A204.1 (cell line): Measurements from ENCODE around the gene IRX5.

Experiments used
- FAIRE-seq: peaks from 2 replicates; lab custom pipeline; 2012; peaks lifted over from hg19 to GRCh38; lab: Jason Lieb, UNC

The IRX5 gene

GRCh38 chr16:54930005-54930868 is at the start of gene IRX5:
TSS of gene IRX5 (plus strand) at chr16:54930865. CDS start at chr16:54931199, 334 bp downstream.
- FAIRE-seq = peak; percentile 94

DNA sequence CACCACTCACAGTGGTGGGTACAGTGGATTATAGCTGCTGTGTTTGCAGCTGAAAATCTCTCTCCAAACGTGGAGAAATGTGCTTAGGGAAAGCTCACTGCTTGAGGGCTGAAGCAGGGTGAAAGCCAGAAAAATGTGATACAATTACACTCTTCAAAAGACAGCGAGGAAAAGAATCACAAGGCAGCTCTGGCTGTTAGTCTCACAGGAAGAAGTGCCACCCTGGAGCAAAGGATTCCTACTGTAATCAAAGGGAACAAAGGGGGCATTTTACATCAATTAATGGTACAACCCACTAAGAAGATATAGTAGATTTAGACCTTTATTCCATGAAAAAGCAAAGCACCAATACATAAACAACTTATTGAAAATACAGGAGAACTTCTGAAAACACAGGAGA is 48.1 kb upstream of the IRX5 start:
- no peak for FAIRE-seq

DNA sequence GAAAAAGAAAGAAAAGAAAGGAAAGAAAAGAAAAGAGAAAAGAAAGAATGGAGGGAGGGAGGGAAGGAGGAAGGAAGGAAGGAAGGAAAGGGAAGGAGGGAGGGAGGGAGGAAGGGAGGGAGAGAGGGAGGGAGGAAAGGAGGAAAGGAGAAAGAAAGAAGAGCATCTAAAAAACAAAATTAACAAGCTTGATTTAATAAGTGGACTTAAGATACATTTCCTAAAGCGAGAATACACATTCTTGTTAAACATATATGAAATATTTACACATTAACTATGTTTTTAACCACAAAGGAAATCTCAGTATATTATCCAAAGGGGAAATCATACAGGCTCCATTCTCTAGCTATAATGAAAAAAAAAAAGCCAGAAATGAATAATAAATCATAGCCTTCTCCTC is 47.3 kb upstream of the IRX5 start:
- no peak for FAIRE-seq

- FAIRE-seq = no peak
Observed at GRCh38 chr16:54886078-54886477, 44.6 kb upstream of the IRX5 start.

- no peak for FAIRE-seq
Observed at GRCh38 chr16:54890381-54890780, 40.3 kb upstream of the IRX5 start.

DNA sequence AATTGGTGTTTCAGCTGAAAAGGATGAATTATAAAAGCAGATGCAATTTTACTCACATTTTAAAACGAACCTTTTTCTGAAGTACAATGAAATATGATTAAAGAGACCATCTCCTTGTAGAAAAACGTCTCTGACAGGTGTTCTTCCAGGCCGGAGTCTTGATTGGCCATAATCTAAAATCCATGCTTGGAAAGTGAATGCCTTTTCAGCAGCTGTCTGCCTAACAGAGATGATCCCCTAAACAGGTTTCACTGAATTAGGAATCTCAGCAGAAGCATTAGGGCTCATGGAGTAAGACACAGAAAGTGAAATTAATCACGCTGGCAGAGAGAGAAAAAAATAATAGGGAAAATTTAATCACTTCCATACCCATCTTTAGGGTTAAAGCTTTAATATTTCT is 39.3 kb upstream of the IRX5 start:
- FAIRE-seq = no peak

DNA sequence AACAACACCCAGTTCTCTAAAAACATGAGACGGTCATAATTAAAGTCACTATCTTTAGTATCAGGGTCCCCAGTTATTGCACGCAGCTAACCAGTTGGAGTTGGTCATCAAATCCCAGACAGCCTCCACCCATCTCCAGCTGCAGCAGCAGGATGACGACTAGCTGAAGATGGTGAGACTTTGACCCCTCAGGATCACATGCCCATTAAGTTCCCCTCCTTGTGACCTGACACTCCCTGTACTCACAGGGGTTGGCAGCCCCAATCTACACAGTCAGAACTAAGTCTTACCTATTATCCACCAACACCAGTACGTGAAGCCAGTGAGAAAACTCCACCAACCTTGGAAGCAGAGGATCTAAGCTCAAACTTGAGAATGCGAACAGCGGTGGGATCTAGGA is 37.7 kb upstream of the IRX5 start:
- no peak for FAIRE-seq

DNA sequence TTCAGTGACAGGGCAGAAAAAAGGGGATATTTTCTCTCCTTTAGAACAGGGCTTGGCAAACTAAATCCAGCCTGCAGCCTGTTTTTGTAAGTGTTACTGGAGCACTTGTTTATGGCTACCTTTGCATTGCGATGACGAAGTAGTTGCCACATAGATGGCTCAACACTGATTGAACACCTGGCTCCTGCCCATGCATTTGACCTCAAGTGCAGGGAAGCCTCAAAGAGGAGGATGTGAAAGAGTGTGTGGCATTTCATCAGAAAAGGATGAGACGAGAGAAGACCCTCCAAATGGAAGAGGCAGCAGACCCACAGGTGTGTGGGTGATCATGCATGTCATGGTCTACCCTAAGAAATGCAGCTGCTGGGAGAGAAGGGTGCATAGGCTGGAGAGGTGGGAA is 32.7 kb upstream of the IRX5 start:
- no peak for FAIRE-seq

DNA sequence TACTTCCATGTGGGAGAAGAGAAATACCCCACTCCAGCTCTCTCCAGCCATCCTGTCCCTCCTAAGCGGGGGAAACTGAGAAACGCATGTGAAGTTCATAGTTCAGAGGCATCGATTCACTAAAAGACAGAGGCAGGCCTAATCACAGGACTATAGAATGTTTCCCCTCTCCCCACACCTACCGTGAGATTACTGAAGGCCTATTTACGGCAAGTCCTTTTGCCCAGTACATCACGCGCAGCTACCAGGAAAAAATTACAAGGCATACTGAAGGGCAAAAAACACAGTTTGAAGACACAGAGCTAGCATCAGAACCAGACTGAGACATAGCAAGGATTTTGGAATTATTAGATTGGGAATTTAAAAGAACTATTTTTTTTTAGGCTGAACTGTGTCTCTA is 29.1 kb upstream of the IRX5 start:
- FAIRE-seq = no peak

DNA sequence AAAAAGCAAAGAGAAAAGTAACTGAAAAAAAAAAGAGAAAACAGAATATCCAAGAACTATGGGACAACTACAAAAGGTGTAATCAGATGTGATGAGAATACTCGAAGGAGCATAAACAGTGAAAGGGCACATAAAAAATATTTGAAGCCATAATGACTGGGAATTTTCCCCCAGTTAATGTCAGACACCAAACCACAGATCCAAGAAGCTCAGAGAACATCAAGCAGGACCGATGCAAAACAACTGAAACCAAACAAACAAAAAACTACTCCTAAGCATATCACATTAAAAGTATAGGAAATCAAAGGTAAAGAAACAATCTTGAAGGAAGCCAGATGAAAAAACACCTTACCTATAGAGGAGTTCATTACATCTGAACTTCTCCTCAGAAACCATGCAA is 27.6 kb upstream of the IRX5 start:
- FAIRE-seq = no peak

DNA sequence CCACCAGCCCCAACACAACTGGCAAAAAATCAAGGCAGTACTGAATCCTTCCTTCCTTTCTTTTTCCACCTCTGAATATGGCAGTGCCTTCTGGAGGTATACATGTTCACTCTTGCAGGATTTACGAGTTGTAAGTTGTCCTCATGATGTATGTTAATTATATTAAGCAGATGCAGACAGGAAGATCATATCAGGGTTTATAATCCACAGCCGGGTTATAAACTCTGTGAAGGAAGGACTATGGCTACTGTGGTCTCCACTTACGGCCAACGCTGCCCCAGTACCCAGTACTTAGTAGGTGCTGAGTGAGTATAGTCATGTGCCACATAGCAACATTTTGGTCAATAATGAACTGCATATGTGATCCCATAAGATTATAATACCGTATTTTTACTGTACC is 19.6 kb upstream of the IRX5 start:
- FAIRE-seq = no peak

DNA sequence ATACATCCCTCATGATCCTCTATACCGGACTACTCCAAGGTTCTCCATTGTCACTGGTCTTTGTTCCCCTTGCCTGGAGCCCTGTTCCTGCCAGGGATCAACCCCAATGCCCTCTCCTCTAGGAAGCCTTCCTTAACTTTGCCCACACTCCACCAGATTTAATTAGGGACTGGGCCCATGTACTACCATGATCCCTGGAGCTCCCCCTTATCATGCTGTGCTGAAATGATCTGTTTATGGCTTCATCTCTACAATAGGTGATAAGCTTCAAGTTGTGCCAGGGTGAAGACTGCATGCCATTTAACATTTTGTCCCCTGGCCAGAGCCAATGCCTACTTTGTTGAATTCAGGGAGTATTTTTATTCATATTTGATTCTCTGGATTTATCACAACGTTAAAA is 17.9 kb upstream of the IRX5 start:
- no peak for FAIRE-seq

- no peak for FAIRE-seq
Observed at GRCh38 chr16:54921206-54921824, 9.3 kb upstream of the IRX5 start.

GRCh38 chr16:54923055-54923473 is 7.6 kb upstream of the IRX5 start:
- FAIRE-seq = no peak

GRCh38 chr16:54923988-54924387 is 6.7 kb upstream of the IRX5 start:
- no peak for FAIRE-seq

- peak; percentile 3 for FAIRE-seq
Observed at GRCh38 chr16:54926166-54926838, 4.4 kb upstream of the IRX5 start.

- FAIRE-seq = no peak
Observed at GRCh38 chr16:54927125-54928015, 3.3 kb upstream of the IRX5 start.

DNA sequence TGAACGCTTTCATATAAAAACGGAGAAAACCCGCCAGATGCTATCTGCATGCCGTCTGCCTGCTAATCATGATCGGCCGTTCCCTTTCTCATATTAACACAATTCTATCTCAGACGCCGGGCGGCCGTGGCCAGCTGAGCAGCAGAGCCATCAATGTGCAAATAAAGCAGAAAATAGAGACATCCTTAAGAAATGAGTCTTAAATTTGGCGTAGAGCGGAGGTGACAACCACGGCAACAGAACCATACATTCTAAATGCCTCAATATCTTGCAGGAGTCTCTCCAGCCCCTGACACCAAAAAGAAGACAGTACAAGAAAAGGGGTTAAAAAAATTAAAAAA is 2.7 kb upstream of the IRX5 start:
- no peak for FAIRE-seq

DNA sequence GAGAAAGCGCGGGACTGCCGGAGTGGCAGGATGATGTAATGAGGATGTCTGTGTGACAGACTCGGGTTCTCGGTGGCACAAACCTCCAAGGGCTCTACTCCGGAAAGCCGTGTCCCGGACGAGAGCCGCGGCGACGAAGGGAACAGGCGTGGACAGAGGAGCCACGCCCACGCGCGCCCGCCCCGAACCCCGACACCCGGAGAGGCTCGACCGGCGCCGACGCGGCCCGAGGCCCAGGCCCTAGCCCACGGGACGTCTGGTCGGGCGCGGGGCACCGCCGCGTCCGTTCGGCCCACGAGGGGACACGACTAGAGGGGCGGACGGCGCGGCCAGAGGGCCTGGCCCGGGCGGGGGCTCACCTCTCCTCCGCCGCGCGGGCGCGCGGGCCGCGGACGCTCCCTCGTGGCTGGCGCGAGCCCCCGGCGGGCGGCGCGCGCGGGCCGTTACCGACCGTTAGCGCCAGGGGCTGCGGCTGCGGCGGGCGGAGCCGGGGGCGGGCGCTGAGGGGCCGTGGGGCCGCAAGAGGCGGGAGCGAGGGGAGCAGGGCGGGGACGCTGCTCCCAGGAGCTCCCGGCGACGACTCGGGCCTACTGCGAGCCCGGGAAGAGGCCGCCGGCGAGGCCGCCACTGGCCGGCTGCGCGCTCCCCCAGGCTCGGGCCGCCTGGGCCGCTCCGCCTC is 2.1 kb upstream of the IRX5 start:
- no peak for FAIRE-seq

- FAIRE-seq = peak; percentile 97
Observed at GRCh38 chr16:54929090-54930004, 1.3 kb upstream of the IRX5 start.

DNA sequence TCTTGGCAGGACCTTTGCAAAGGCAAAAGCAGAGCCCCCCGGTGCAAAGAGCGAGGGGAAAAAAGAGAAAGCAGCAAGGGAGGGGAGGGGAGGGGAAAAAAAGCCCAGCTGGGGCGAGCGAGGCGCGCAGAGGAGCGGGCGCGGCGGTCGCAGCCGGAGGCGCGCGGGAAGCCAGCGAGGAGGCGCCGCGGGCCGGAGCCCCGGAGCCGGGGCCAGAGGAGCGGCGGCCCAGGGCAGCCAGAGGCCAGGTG is 129 bp downstream of the IRX5 start:
- no peak for FAIRE-seq
